CD4-positive, alpha-beta T cell treated with Interleukin-10 for 1 hour (primary cell): ENCODE data around the gene NPAT.
"Not testable (repeated sequence)": the region's sequence is repeated elsewhere in the genome, so short reads cannot be mapped to it uniquely, and the experiment has no call there.

Experiments used
- DNase-seq: peaks from one replicate; pipeline ENCODE4 v3.0.0-alpha.2; 2020

The NPAT gene

DNA sequence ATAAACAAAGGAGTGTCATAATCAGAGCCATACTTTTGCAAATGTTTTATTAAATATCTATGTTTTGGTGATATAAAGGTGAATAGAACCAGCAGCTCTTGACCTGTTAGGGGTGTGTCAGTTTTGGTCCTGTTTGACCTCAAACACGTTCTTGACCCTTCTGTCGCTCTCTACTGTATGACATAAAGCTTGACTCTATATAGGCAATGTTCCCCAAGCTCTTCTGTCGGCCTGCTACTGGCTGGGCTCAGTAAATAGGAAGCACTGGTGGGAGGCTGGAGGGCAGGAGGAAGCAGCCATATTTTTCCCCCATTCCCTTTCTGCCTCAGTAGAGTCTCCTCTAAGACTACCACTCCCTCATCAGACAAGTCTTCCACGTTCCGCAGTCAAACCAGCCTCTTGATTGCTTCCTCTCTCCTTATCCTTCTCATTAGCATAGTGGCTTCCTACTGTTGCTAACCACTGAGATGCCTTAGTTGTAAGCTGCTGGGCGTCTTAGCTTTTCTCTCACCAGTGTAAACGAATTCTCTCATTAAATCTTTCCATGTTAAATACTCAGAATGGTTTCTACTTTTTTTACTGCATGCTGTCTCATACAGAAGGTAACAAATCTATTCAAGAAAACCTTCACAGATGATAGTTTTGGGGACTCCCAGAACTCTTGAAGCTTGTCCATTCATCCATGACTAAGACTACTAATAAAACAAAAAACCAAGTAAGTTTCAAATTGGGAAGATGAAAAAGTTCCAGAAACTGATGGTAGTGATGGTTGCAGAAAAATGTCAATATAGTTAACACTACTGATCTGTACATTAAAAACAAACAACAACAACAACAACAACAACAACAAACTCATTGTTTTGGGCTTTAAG is 3.3 kb downstream of the NPAT start:
- no peak for DNase-seq

DNA sequence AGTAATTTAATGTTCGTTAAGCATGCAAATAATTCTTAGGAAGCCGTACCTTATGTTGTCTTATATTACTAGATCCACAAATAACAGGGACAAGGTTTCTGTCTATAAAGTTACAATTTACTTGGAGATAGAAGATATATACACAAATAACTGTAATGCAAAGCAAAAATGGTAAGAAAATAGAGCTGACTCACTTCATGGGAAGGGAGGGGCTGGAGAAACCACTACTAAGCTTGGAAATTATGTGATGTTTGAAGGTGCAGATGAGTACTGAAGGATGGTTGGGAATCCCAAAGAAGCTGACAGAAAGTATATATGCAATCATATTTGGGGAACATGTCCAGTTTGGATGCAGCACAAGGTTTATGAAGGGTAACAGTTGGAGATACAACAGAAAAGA is 4.0 kb downstream of the NPAT start:
- no peak for DNase-seq

DNA sequence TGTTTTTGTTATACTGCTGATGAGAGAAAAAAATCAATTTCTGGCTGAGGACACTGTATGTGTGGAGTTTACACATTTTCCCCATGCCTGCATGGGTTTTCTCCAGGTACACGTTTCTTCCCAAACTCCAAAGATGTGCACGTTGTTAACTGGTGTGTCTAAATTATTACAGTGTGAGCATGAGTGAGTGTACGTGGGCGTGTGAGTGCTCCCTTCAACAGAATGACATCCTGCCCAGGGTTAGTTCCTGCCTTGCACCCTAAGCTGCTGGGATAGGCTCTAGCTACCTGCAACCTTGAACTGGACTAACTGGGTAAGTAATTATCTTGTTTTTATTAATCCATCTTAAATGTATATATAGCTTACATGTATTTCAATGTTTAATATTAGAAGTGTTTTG is 5.5 kb downstream of the NPAT start:
- DNase-seq = no peak

DNA sequence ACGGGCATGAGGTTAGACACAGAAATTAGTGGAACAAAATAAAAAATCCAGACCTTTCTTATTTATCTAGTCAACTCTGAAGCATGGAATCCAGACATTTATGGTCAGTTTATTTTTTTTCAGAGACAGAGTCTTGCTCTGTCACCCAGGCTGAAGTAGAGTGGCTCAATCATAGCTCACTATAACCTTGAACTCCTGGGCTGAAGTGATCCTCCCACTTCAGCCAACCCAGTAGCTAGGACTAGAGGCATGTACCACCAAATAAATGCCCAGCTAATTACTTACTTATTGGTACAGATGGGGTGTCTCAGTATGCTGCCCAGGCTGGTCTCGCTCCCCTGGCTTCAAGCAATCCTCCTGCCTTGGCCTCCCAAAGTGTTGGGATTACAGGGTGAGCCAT is 8.7 kb downstream of the NPAT start:
- no peak for DNase-seq

DNA sequence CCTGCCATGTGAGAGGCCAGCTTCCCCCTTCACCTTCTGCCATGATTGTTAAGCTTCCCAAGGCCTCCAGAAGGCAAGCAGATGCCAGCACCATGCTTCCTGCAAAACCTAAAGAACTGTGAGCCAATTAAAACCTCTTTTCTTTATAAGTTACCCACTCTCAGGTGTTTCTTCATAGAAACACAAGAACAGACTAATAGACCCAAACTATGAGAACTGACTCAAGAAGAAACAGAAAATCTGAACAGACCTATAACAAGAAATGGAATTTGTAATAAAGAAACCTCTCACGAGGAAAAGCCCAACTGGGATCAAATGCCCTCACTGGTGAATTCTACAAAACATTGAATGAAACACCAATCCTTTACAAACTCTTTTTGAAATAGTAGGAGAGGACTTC is 12.0 kb downstream of the NPAT start:
- no peak for DNase-seq

DNA sequence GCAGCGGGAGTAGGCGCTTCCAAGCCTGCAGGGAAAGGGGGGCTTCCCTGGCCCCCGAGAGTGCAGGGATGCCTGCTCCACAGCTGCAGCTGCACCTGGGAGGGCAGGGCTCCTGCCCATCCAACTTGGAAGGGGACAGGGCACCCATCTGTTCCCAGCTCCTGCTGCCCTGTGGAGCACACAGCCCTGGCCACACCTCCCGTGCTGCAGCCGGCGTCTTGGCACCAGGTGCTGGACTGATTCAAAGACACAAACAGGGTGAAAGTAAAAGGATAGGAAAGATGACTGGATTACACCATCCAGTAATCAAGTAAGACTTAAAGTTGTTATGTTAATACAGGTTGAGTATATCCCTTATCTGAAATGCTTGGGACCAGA is 14.8 kb downstream of the NPAT start:
- no peak for DNase-seq

DNA sequence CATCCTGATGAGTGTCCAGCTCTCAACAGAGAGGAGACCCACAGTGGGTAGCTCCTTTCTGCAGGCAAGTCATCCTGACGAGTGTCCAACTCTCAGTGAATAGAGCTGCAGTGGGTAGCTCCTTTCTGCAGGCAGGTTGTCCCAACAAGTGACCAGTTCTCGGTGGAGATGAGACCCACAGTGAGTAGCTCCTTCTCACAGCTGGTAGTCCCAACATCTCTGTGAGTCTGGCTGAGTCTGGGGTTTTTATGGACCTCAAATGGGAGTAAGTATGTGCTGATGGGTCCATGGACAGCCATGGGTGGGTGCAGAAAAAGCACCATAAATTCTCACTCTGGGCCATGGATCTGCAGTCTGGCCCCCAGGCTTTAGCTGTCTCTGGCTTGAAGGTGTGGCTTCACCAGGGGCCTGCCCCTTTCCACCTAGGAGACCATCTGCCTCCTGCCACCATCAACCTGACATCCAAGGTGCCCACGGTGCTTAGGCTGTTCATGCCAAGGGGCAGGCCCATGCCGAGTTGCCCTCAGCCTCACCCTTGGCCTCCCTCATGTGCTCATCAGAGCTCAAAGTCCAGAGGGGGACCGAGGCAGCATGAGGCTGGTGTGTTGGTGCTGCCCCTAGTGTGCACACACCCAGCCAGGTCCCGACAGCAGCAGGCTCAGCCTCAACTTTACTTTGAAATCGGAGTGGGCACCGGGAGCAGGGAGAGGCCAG is 15.3 kb downstream of the NPAT start:
- no peak for DNase-seq

DNA sequence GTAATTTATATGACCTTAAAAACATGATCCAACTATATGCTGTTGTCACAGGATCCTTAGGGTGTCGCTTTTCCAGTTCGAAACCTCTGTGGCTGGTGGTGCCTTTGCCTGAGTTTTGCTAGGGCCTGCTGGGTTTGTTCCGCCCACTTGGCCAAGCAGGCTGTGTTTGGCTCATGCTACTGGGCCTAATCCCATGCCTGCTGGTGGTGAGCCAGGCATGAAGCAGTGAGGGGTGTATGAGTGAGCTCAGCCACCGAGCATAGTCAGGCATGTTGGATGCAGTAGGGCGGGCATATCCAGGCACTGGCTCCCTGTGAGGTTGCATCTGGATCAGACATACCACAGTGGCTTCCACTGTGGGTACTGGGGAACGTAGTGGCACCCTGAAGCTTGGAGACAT is 16.3 kb downstream of the NPAT start:
- DNase-seq = no peak

DNA sequence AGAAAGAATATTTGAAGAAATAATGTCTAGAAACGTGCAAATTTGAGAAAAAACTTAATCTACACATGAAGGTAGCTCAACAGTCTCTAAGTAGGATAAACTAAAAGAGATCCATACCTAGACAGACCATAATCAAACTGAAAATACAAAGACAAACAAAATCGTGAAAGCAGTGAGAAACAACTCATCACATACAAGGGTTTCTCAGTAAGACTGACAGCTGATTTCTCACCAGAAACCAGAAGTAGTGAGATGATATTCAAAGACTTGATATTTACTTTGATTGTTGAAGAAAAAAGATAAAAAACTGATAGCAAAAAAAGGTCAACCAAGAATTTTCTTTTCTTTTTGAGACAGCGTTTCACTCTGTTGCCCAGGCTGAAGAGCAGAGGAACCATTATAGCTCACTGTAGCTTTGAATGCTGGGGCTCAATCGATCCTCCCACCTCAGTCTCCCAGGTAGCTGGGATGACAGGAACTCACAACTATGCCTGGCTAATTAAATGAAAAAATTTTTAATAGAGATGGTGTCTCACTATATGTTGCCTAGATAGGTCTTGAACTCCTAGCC is 17.4 kb downstream of the NPAT start:
- no peak for DNase-seq

DNA sequence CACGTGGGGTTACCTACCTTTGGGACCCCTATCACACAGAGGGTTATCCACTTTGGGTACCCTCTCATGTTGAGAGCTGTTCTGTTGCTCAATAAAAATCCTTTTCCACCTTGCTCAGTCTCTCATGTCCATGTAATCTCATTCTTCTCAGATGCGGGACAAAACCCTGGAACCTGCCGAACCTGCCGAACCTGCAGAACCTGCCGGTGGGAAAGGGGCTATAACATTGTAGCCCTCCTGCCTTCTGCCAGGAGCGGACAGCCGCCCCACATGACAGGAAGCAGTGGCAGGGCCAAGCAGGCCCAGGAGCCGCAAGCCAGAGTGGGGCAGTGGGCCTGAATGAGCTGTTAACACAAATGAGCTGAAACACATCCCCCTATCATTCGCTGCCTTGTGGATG is 18.1 kb downstream of the NPAT start:
- DNase-seq = no peak

DNA sequence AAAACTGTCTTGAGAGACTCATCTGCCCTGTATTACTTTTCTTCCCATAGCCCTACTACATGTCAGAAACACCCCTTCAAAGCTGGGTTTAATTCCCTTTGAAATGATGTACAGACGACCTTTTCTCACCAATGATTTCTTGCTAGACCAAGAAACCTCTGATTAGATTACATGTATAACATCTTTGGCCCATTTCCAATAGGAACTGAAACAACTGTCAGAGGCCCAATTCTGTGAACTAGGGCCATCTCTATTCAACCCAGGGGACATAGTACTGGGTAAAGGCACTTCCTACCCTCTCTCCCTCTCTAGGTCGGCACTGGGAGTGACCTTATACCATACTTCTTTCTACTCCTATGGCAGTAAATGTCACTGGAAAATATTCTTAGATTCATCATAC is 19.4 kb downstream of the NPAT start:
- DNase-seq = no peak

DNA sequence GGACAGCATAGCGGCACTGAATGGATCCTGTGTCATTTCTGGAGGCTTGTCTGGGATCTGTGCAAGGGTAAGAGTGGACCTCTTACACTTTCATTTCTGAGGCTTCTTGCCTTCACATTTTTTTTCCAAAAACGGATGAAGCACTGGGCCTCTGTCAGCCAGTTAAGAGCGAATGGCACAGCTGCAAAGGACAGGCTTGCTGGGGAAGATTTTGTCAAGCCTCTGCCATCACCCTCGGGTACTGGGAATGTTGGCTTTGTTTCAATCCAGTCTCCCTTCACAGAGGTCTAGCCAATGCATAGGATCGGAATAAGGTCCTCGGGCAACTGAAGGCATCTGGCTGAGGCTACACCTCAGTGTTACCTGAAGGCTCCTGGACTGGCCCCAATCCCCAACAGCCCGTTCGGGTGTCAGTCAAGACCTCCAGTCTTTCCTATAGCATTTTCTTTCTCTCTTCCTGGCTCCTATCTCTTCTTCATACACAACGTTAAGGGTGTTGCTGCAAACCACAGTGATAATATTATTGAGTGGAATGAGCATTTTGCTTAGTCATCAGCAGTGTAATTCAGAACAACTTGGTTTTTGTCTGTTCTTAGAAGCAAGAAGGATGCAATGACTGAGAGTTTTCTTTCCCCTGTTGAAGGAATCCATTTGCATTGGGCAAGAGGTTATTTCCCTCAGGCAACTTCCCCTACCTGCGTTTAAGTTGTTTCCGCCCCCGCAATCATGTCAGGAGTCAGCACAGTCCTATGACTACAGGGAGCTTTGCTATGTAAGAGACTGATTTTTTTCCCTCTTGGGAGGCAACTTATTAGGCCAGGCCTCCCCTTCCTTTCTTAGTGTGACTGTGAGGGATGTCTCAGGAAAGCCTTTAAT is 22.8 kb downstream of the NPAT start:
- peak; percentile 33 for DNase-seq

DNA sequence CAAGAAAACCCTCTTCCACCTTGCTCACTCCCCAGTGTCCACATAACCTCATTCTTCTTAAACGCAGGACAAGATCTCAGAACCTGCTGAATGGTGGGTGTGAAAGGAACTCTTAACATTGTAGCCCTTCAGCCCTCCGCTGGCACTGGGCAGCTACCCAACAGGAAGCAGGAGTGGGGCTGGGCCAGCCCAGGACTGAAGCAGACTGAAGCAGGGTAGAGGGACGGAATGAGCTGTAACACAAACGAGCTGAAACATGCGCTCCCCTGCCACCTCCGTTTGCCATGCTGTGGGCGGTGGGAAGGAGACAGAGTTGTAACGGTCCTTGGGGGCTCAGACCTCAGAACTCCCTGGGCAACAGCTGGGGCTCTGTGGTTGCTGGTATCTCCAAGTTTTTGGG is 23.6 kb downstream of the NPAT start:
- no peak for DNase-seq

DNA sequence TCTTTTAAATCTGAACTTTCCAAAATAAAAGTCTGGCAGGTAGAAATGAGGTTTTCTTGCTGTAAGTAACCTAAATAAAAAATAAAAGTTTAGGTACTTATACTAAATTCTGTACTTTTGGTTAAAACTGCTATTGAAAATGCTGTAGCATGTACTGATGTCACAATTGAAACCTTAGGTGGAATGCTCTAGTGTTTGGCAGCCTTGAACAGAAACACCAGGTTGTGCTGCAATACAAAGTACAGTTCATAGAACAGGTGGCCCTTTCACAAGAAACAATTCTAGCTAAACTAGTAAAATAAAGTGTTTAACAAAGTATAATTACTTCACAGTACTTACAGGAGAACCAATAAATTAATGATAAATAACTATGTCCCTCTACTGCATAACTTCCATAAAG is 25.1 kb downstream of the NPAT start:
- DNase-seq = no peak

DNA sequence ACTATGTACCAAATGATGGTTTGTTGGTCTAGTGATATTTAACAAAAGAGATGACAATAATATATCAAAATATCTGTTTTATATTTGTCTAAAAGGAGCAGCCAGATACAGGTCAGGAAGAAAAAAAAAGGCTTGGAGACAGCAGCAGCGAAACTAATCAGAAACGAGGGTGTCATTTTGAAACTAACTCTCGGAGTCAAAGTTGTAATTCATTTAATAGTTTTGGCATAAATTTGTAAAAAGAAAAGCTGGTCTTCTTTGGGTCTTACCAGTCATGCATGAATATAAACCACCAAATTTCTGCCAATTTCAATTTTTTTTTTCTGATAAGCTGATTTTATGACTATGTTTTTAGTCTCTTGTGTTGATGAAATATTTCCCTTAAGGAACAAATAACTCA is 25.5 kb downstream of the NPAT start:
- no peak for DNase-seq

DNA sequence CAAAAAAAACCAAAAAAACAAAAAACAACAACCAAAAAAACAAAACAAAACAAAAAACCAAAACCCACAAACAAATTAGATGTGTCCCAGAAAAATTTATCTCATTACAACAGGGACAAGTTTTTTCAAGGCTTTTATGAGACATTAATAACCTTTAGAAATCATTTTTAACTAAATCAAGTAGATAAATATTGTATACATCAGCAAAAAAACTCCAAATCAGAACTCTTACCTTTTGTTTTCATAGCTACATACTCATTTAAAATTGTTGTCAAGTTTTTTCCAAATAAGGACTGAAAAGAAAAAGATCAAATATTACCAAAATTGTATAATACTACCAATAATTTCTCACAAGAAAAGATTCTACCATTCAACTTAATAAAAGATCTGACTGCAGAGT is 28.7 kb downstream of the NPAT start:
- no peak for DNase-seq

DNA sequence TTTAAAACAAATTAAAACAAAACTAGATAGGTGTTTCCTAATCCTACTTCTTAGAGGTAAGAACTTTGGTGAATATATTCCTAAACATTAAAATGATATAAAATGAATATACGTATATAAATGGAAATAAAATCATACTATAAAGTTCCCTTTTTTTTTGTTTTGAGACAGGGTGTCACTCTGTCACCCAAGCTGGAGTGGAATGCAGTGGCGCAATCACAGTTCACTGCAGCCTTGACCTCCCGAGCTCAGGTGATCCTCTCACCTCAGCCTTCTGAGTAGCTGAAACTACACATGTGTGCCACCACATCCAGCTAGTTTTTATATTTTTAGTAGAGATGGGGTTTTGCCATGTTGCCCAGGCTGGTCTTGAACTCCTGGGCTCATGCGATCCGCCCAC is 44.9 kb downstream of the NPAT start:
- no peak for DNase-seq

DNA sequence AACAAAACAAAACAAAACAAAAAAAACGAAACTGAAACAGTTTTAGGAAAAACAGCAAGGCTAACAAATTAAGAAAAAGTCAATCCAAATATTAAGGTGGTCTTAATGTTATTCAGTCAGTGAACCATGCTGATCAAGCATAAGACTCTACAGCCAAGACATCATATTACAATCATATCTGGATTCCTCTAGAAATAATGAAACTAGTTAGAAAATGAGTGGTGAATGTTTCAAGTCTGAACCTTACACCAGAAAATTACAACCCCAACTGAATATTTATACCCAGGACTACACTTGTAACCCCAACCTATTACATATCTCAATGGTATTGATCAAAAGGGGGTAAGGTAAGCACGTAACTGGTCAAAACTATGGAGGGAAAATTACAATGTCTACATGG is 52.3 kb downstream of the NPAT start:
- no peak for DNase-seq

DNA sequence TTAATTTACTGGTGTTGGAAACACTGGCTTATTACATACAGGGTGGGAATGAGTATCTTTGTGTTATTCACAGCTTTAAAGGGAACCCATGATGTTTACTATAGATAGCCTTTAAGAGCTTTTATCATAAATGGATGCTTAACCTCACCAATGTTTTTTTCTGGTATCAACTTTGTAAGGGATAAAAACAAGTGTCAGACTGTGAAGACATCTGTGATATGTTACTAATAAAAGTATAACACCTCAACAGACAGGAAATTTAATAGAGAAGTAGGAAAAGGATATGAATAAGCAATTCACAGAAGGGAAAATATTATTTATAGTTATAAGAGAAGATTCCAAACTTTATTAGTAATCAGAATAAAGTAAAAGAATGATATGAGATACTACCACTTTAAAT is 54.8 kb downstream of the NPAT start:
- DNase-seq = no peak

DNA sequence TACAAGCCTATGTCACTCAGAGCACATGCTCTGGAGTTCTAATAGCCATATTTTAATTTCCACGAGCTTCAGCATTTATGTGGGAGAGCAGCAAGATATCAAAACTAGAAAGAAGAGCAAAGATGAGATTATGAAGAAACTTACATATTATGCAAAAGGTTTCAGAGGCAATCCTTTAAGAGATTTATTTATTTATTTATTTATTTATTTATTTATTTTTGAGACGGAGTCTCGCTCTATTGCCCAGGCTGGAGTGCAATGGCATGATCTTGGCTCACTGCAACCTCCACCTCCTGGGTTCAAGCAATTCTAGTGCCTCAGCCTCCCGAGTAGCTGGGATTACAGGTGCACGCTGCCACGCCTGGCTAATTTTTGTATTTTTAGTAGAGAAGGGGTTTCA is 59.6 kb downstream of the NPAT start:
- not testable (repeated sequence) for DNase-seq

DNA sequence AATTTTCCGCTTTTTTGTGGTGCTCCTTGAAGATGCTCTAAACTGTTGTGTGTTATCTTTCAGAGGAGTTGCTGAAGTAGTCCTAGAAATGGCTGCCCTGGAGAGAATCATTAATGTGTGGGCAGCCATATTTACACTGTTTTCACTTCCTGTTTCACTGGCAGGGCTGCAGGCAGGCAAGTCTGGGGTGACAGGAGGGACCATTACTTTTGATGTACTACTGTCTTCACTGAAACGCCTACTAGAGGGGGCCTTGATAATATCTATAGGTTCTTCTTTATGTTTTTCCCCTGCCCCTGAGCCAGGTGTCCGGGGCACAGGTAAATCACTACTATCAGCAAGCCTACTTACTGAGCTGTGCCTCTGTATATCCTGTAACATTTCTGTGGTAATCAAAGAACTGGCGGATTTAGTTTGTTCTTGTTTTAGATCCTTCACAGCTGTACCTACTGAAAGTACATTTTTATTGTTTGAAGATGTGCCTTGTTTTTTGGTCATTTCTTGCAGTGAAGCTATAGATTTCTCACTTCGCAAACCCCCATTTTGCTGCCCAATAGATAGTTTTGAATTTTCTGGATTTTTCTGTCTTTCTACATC is 61.4 kb downstream of the NPAT start:
- peak; percentile 7 for DNase-seq

DNA sequence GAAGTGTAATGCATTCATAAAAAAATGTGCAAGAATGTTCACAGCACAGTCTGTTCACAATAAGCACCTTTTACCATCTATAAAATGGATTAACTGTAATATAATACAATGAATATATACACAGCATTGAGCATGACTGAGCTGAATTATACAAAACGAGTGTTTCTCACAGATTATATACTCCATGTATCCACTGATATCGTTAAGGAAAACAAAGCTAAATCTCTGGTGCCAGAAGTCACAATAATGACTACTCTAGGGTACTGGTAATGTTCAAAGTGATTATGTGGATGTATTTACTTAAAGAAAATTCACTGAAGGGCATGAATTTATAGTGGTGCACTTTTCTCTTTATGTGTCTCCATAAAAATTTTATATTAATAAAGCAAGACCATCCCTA is 67.8 kb downstream of the NPAT start:
- DNase-seq = no peak

DNA sequence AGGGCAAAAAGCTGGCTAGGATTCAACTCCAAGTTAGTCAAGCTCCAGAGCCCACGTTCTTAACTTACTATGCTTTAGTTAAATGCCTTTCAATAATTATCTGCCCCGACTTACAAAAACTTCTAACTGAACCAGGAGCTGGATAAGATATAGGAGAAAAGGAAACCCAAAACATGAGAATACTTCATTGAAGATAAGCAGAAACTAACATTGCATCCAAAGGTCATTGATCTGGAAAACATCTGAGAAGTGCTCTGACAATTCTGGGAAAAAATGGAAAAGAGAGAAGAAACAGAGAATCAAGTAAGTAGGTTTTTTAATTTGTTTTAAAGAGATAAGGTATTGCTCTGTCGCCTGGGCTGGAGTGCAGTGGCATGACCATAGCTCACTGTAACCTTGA is 73.9 kb downstream of the NPAT start:
- no peak for DNase-seq
